ENCODE results near the gene ORM2.
"Not testable (repeated sequence)": the region's sequence is repeated elsewhere in the genome, so short reads cannot be mapped to it uniquely, and the experiment has no call there.

ORM2 gene

GRCh38 chr9:114314881-114315722 lies 14.6 kb upstream of the ORM2 start:
- DNase-seq (ENCODE audit: low spot score) = no peak

- DNase-seq (ENCODE audit: low spot score) = no peak
Measured at GRCh38 chr9:114315723-114316363, 13.8 kb upstream of the ORM2 start.

- no peak for DNase-seq (ENCODE audit: low spot score)
Measured at GRCh38 chr9:114316605-114317230, 13.0 kb upstream of the ORM2 start.

DNA sequence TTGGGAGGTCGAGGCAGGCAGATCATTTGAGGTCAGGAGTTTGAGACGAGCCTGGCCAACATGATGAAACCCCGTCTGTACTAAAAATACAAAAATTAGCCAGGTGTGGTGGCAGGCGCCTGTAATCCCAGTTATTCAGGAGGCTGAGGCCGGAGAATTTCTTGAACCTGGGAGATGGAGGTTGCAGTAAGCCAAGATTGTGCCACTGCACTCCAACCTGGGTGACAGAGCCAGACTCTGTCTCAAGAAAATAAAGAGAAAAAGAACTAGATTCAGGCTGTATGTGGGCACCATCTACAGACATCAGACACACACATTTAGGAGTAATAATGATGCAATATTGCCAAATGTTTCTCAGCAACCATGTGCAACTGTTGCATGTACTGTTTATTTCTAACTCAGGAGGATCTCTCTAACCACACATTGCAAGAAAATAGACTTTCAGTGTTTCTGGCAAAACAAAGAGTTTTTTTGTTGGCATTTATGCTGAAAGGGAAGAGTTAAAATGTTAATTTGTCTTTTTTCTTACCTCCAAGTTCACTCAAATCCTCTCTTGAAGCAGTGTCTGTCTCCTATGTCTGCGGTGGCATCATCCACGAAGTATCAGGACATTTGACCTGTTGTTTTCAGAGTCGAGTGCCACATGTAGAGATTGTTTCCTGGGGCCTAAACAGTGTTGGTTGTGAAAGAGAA lies 11.9 kb upstream of the ORM2 start:
- no peak for DNase-seq (ENCODE audit: low spot score)

DNA sequence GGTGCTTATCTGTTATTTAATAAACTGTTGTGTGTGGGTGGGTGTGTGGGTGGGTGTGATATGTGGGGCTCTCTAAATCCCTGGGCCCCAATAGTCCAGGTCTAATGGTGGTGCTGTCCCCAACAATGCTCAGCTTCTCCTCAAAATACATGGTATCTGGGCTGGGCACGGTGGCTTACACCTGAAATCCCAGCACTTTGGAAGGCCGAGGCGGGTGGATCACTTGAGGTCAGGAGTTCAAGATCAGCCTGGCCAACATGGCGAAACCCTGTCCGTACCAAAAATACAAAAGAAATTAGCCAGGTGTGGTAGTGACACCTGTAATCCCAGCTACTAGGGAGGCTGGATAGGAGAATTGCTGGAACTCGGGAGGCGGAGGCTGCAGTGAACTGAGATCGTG lies 11.3 kb upstream of the ORM2 start:
- DNase-seq (ENCODE audit: low spot score) = no peak

GRCh38 chr9:114319147-114319546 lies 10.5 kb upstream of the ORM2 start:
- DNase-seq (ENCODE audit: low spot score) = no peak

DNA sequence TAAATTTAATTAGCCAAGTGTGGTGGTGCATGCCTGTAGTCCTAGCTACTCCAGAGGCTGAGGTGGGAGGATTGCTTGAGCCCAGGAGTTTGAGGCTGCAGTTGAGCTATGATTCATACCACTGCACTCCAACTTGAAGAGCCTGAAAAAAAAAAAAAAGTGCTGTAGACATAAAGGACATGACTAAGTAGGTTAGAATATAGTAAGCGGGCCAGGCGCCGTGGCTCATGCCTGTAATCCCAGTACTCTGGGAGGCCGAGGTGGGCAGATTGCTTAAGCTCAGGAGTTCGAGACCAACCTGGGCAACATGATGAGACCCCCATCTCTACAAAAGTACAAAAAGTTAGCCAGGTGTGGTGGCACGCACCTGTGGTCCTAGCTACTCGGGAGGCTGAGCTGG lies 9.0 kb upstream of the ORM2 start:
- DNase-seq (ENCODE audit: low spot score) = not testable (repeated sequence)

- no peak for DNase-seq (ENCODE audit: low spot score)
Measured at GRCh38 chr9:114321759-114322158, 7.9 kb upstream of the ORM2 start.

- not testable (repeated sequence) for DNase-seq (ENCODE audit: low spot score)
Measured at GRCh38 chr9:114322160-114322818, 7.4 kb upstream of the ORM2 start.

DNA sequence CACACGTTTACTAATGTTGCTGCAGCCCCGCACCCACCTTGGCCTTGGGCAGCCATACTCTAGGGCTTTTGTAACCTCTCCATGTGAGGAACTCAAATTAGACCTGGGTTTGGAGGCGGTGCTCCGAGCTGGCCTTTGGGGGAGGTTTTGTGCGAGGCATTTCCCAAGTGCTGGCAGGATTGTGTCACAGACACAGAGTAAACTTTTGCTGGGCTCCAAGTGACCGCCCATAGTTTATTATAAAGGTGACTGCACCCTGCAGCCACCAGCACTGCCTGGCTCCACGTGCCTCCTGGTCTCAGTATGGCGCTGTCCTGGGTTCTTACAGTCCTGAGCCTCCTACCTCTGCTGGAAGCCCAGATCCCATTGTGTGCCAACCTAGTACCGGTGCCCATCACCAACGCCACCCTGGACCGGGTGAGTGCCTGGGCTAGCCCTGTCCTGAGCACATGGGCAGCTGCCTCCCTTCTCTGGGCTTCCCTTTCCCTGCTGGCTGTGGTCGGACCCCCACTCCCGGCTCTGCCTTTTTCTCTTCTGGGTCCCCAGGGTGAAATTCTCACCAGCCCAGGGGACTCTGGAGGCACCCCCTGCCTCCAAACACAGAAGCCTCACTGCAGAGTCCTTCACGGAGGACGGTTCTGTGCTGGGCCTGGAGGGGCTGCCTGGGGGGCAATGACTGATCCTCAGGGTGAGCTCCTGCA lies 6.7 kb upstream of the ORM2 start, which contains the start of gene ORM1:
Gene ORM1 (plus strand): TSS at position 268 of the 701 bp plus-strand sequence. CDS start 36 bp downstream, at position 304.
- DNase-seq (ENCODE audit: low spot score) = not testable (repeated sequence)

DNA sequence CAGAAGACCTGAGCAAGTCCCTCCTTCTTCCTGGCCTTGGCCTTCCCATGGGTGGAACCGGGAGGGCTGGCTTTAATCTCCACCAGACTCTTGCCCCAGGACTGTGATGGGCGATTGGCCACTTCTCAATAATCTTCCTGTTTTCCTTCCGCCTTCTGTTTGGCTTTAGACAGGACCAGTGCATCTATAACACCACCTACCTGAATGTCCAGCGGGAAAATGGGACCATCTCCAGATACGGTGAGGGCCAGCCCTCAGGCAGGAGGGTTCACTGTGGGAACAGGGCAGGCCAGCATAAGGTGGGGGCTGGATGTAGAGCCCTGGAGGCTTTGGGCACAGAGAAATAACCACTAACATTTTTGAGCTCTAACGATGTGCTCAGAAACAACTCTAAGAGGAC lies 5.8 kb upstream of the ORM2 start:
- not testable (repeated sequence) for DNase-seq (ENCODE audit: low spot score)

GRCh38 chr9:114324492-114324891 lies 5.2 kb upstream of the ORM2 start:
- DNase-seq (ENCODE audit: low spot score) = no peak

DNA sequence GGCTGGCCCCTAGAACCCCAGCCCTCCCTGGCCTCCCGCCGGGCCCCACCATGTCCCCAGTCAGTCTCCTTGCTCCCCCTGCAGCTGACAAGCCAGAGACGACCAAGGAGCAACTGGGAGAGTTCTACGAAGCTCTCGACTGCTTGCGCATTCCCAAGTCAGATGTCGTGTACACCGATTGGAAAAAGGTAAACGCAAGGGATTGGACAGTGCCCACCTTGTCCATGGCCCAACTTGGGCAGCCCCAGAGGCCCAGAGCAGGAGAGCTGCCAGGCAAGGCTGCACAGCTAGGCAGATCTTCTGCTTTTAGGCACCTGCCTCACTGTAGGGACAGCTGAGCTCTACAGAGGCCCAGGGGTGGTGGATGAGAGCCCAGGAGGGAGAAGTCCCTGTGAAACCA lies 4.7 kb upstream of the ORM2 start:
- not testable (repeated sequence) for DNase-seq (ENCODE audit: low spot score)

DNA sequence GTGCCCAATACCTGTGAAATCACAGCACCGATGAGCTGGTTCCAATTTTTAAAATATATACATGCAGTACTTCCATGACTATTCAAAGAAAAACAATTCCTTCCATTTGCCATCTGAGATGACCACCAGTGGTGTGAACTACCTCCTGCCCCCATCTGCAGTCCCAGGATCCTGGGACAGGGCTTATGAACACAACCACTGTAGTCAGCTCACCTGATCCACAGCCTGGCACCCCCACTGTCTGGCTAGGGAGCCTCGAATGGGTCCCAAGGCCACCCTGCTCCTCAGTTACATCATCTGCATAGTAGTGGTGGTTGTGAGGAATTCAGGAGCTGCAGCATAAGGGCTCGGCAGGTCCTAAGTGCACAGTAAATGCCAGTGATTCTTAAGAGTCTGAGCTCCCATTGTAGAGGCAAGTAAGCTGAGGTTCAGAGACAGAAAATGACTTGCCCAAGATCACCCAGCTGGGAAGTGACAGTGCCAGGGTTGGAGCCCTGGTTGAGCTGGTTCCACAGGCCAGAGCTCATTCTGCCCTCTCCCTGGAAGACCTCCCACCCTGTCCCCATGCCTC lies 3.9 kb upstream of the ORM2 start:
- DNase-seq (ENCODE audit: low spot score) = not testable (repeated sequence)

- no peak for DNase-seq (ENCODE audit: low spot score)
Measured at GRCh38 chr9:114327749-114328148, 1.9 kb upstream of the ORM2 start.

- DNase-seq (ENCODE audit: low spot score) = not testable (repeated sequence)
Measured at GRCh38 chr9:114328357-114328820, 1.3 kb upstream of the ORM2 start.

DNA sequence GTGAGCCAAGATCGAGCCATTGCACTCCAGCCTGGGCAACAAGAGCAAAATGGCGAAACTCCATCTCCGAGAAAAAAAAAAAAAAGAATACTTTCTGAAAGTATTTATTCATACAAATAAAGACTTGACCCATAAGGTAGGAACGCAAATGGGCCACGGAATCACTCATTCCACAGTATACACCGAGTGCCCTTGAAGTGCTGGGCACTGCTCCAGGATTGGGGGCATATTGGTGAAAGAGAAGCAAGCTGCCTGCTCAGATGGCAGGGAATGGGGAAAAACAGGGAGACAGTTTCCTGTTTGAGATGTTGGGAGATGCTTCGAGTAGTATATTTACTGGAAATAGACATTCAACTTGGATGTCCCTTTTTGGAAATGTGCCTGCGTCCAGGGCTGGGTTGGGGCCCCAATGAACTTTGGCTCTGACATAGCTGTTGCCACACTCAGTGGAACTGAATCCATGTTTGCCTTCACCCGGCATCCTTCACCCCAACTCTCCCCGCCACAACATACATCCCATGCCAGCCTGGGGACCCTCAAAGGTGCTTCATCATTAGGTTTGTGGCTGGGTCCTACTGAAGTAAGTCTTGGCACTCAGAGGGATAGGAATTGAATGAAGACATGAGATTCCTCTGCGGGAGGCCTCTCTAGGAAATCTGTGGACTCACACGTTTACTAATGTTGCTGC lies 588 bp upstream of the ORM2 start:
- DNase-seq (ENCODE audit: low spot score) = not testable (repeated sequence)

- DNase-seq (ENCODE audit: low spot score) = no peak
Measured at GRCh38 chr9:114330636-114331035, 967 bp downstream of the ORM2 start.

DNA sequence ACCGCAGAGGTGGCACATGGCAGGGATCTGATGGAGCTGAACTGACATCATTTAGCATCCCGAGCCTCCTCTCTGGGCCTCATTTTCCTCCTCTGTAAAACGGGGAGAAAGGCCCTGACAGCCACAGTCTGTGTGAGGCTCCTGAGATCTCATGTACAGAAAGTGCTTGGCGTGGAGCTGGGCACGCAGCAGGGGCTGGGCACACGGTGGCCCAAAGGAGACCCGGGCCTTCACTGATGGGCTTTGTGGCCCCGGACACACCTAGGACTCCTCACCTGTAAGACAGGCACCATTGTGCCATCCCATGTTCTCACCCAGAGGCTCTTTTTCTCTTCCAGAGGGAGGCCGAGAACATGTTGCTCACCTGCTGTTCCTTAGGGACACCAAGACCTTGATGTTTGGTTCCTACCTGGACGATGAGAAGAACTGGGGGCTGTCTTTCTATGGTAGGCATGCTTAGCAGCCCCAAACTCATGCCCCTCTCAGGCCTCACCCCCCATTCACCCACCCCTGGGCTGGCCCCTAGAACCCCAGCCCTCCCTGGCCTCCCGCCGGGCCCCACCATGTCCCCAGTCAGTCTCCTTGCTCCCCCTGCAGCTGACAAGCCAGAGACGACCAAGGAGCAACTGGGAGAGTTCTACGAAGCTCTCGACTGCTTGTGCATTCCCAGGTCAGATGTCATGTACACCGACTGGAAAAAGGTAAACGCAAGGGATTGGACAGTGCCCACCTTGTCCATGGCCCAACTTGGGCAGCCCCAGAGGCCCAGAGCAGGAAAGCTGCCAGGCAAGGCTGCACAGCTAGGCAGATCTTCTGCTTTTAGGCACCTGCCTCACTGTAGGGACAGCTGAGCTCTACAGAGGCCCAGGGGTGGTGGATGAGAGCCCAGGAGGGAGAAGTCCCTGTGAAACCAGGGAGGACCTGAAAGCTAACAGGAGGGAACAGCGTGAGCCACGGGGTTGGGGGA lies 1.8 kb downstream of the ORM2 start:
- DNase-seq (ENCODE audit: low spot score) = not testable (repeated sequence)

Data from CD4-positive, alpha-beta T cell treated with Interleukin-6 at 100 ng/mL for 8 hours (primary cell).